ENCODE results near the gene C7orf57.

Gene C7orf57

GRCh38 chr7:48085942-48086341 is 50.6 kb downstream of the C7orf57 start:
- DNase-seq: no peak

- DNase-seq: peak; percentile 85
These were observed 52.0 kb downstream of the C7orf57 start for GRCh38 chr7:48087349-48087748.

- peak; percentile 94 for DNase-seq
These were observed 53.3 kb downstream of the C7orf57 start for GRCh38 chr7:48088559-48089045.

GRCh38 chr7:48089046-48090003 is 54.0 kb downstream of the C7orf57 start, which contains the start of gene UPP1:
UPP1 (plus strand) TSS chr7:48089265; CDS start chr7:48094784, 5,519 bp downstream.
- no peak for DNase-seq

GRCh38 chr7:48090095-48090805 is 54.9 kb downstream of the C7orf57 start:
- peak; percentile 37 for DNase-seq

- DNase-seq: no peak
These were observed 56.4 kb downstream of the C7orf57 start for GRCh38 chr7:48091506-48092433.

- DNase-seq: peak; percentile 90
These were observed 59.5 kb downstream of the C7orf57 start for GRCh38 chr7:48094861-48095293.

GRCh38 chr7:48096273-48096672 is 60.9 kb downstream of the C7orf57 start:
- no peak for DNase-seq

- DNase-seq: no peak
These were observed 62.3 kb downstream of the C7orf57 start for GRCh38 chr7:48097521-48098231.

- DNase-seq: no peak
These were observed 63.5 kb downstream of the C7orf57 start for GRCh38 chr7:48098846-48099245.

GRCh38 chr7:48099781-48100180 is 64.4 kb downstream of the C7orf57 start:
- DNase-seq: no peak

GRCh38 chr7:48101352-48101751 is 66.0 kb downstream of the C7orf57 start:
- DNase-seq: no peak

GRCh38 chr7:48101968-48102367 is 66.6 kb downstream of the C7orf57 start:
- no peak for DNase-seq

GRCh38 chr7:48102530-48102929 is 67.2 kb downstream of the C7orf57 start:
- DNase-seq: no peak

- DNase-seq: no peak
These were observed 69.7 kb downstream of the C7orf57 start for GRCh38 chr7:48105045-48105444.

GRCh38 chr7:48106906-48107659 is 71.7 kb downstream of the C7orf57 start:
- no peak for DNase-seq

GRCh38 chr7:48107926-48108472 is 72.7 kb downstream of the C7orf57 start:
- no peak for DNase-seq

GRCh38 chr7:48108959-48109847 is 73.9 kb downstream of the C7orf57 start:
- DNase-seq: no peak
